A673 (cell line): Measurements from ENCODE around the gene AGAP1. TPM values are rescaled to one million over a fixed set of nuclear protein-coding genes. Genes with fewer than 3 reads are reported as not detected.

ENCODE experiments used
- BruUV-seq: library from RNA; stranded (reverse); fragments of 400-500 nt; replicated peaks from 2 replicates; lab custom pipeline; 2021; lab: Mats Ljungman, UMichigan
- CTCF ChIA-PET: fragments of 300-600 bp; sonication (Branson Sonifier 250); formaldehyde crosslinking; loops from one replicate; lab custom pipeline; 2022; ENCODE audit warnings: antibody characterized with exemption; lab: Charles Lee
- POLR2A ChIA-PET: fragments of 300-600 bp; sonication (Branson Sonifier 250); formaldehyde crosslinking; loops from one replicate; lab custom pipeline; 2022; ENCODE audit warnings: antibody characterized with exemption; ENCODE audit not compliant: low non-redundant PET; lab: Charles Lee
- DNase-seq: peaks from one replicate; pipeline ENCODE4 v3.0.0-alpha.2; 2015; ENCODE audit warnings: low spot score
- H3K27ac ChIP-seq: fragments of 200-600 bp; sonication (generic); 2 replicates; pipeline ENCODE4 v1.5.1; 2016; ENCODE audit warnings: mixed run types, low read depth, mild to moderate bottlenecking, mixed read lengths, antibody characterized with exemption, low read length; ENCODE audit not compliant: poor library complexity, severe bottlenecking
- H3K27me3 ChIP-seq: fragments of 200-600 bp; sonication (generic); replicated peaks from 2 replicates; pipeline ENCODE4 v1.6.1; 2017; ENCODE audit warnings: mixed run types, low read depth, mild to moderate bottlenecking, mixed read lengths, antibody characterized with exemption, low read length; ENCODE audit not compliant: insufficient read depth, poor library complexity
- H3K36me3 ChIP-seq: fragments of 200-600 bp; sonication (generic); 2 replicates; pipeline ENCODE4 v1.6.1; 2016; ENCODE audit warnings: mixed run types, mild to moderate bottlenecking, mixed read lengths, antibody characterized with exemption, low read length; ENCODE audit not compliant: insufficient read depth, poor library complexity, severe bottlenecking
- H3K4me1 ChIP-seq: fragments of 200-600 bp; sonication (generic); 2 replicates; pipeline ENCODE4 v1.6.1; 2017; ENCODE audit warnings: mixed run types, mild to moderate bottlenecking, mixed read lengths, antibody characterized with exemption, low read length; ENCODE audit not compliant: insufficient read depth, poor library complexity, severe bottlenecking
- H3K4me3 ChIP-seq: fragments of 200-600 bp; sonication (generic); 2 replicates; pipeline ENCODE4 v1.5.1; 2016; ENCODE audit warnings: low read depth, mixed run types, mild to moderate bottlenecking, mixed read lengths, low read length; ENCODE audit not compliant: poor library complexity, severe bottlenecking
- H3K9me3 ChIP-seq: fragments of 200-600 bp; sonication (generic); 2 replicates; pipeline ENCODE4 v1.6.1; 2016; ENCODE audit warnings: mixed run types, low read depth, mild to moderate bottlenecking, mixed read lengths, antibody characterized with exemption, low read length; ENCODE audit not compliant: poor library complexity, severe bottlenecking
- EZH2 ChIP-seq: fragments of 200-600 bp; sonication (generic); IDR thresholded peaks from 2 replicates; pipeline ENCODE4 v1.6.1; 2017; ENCODE audit warnings: borderline replicate concordance, low read depth, mild to moderate bottlenecking, mixed read lengths, antibody characterized with exemption, low read length; ENCODE audit not compliant: poor library complexity, severe bottlenecking
- intact Hi-C: fragments of 100-400 bp; cut with micrococcal nuclease; formaldehyde crosslinking; loops from one replicate; pipeline ENCODE4 v1.10.0; 2022; ENCODE audit not compliant: unreplicated experiment
- total RNA-seq: library from RNA; stranded (reverse); gene quantifications from 2 replicates; pipeline ENCODE4 v1.2.3, GENCODE V29; 2021
- TF ChIP-seq, protein P1 (sequence below): fragments of 300-800, 200-600 bp; sonication (generic); conservative IDR thresholded peaks from 2 replicates; pipeline ENCODE4 v1.5.1; 2017; ENCODE audit warnings: low read depth, mild to moderate bottlenecking, antibody characterized with exemption, low read length, moderate library complexity, mixed read lengths

Gene AGAP1
- total RNA-seq, 1 experiment from 2014 or later: 25.3 TPM

DNA sequence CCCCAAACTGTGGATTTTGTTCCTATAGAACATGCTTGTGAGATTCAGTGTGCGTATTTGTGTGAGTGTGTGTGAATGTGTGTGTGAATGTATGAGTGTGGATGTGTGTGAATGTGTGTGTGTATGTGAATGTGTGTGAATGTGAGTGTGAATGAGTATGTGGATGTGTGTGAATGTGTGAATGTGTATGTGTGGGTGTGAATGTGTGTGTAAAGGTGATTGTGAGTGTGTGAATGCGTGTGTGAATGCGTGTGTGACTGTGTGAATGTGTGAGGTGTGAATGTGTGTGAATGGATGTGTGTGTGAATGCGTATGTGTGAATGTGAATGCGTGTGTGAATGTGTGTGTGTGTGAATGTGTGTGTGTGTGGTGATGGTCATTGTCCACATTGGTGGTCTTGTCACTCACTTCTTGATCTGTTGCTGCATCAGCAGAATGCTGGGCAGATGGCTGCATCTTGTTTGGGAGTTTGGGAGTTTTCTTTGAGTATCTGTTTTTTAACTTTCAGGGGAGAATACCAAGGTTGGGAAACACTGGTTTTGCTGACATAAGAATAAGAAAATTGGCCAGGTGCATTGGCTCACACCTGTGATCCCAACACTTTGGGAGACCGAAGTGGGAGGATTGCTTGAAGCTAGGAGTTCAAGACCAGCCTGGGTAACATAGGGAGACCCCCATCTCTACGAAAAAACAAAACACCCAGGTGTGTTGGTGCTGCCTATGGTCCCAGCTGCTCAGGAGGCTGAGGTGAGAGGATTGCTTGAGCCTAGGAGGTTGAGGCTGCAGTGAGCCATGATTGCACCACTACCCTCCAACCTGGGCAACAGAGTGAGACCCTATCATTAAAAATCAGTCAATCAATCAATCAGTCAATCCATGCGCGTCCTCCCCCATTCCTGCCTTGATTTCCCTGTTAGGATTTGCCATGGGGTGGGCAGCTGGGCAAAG, 18.2 kb downstream of the AGAP1 start:
- Histone ChIP-seq H3K36me3 (no peaks in the 10 kb centered on the region), H3K27ac (no peak overlapping the region), H3K9me3 (no peaks in the 10 kb centered on the region), H3K4me1 (peaks cover 7% of the 10 kb centered on the region), H3K27me3 (no peaks in the 10 kb centered on the region), H3K4me3 (no peak overlapping the region)
- CTCF ChIA-PET: no interaction called here
- no peak for TF ChIP-seq EZH2
- TF ChIP-seq, protein P1, sequence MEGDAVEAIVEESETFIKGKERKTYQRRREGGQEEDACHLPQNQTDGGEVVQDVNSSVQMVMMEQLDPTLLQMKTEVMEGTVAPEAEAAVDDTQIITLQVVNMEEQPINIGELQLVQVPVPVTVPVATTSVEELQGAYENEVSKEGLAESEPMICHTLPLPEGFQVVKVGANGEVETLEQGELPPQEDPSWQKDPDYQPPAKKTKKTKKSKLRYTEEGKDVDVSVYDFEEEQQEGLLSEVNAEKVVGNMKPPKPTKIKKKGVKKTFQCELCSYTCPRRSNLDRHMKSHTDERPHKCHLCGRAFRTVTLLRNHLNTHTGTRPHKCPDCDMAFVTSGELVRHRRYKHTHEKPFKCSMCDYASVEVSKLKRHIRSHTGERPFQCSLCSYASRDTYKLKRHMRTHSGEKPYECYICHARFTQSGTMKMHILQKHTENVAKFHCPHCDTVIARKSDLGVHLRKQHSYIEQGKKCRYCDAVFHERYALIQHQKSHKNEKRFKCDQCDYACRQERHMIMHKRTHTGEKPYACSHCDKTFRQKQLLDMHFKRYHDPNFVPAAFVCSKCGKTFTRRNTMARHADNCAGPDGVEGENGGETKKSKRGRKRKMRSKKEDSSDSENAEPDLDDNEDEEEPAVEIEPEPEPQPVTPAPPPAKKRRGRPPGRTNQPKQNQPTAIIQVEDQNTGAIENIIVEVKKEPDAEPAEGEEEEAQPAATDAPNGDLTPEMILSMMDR: no peak
- no peak for DNase-seq
- intact Hi-C loops: no loop called here
- POLR2A ChIA-PET: no interaction called here
- BruUV-seq: no TSS peak

DNA sequence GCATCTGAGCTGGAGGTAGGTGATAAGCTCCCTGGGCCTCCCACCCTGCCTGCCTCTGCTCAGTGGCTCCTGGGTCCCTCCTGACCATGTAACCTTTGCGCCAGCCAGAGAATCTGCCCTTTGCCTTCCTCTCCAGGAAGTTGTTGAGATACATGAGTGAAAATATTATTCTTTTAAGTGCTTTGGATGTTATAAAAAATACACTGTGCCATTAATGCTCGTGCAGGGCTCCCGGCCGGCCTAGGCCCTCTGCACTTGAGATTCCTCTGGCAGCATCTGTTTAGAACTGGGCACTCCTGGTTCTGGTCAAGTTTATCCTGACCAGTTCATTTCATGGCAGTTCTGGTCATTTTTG, 18.8 kb downstream of the AGAP1 start:
- Histone ChIP-seq H3K4me3 (no peak overlapping the region), H3K27me3 (no peaks in the 10 kb centered on the region), H3K27ac (no peak overlapping the region), H3K4me1 (peaks cover 7% of the 10 kb centered on the region), H3K9me3 (no peaks in the 10 kb centered on the region), H3K36me3 (no peaks in the 10 kb centered on the region)
- CTCF ChIA-PET: no interaction called here
- POLR2A ChIA-PET: interaction anchor here (0.6 kb wide), 1 partner anchor 59 kb away, joined by 13 read pairs; no protein-coding TSS in a partner anchor
- no peak for TF ChIP-seq EZH2
- TF ChIP-seq, protein P1: no peak
- DNase-seq: no peak
- BruUV-seq: no TSS peak
- intact Hi-C loops: no loop called here

DNA sequence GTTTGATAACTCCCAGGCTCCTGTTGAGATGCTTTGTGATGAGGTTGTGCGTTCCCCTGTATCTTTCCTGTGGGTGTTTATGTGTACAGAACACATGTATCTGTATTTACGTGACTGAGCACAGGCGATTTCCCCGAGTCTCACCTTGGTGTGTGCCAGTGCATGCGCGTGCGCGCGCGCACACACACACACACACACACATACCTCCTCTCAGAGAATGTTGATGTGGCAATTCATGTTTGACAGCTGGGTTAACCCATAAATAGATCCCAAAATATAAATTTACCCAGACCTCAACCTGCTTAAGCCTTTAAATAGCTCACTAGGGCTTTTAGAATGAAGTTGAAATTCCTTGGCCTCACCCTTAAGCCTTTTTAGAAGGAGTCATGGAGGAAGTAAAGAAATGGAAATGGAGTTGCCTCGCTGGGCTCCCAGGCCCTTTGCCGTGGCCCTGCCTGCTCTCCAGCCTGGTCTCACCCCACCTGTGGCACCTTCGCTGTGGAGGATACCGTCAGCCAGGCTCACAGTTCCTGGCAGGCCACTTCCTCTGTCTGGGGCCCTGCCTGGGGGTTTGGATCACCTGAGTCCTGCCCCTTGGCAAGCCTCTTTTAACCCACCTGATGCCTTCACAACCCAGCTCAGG, 20.3 kb downstream of the AGAP1 start:
- intact Hi-C loops: no loop called here
- Histone ChIP-seq H3K27me3 (no peaks in the 10 kb centered on the region), H3K9me3 (no peaks in the 10 kb centered on the region), H3K4me1 (peaks cover 13% of the 10 kb centered on the region), H3K27ac (no peak overlapping the region), H3K36me3 (no peaks in the 10 kb centered on the region), H3K4me3 (no peak overlapping the region)
- ChIA-PET CTCF (no interaction called here), POLR2A (no interaction called here)
- no TSS peak for BruUV-seq
- DNase-seq: no peak
- TF ChIP-seq EZH2: no peak
- TF ChIP-seq, protein P1: no peak
